ENCODE results near the gene NAA50.

Gene NAA50

DNA sequence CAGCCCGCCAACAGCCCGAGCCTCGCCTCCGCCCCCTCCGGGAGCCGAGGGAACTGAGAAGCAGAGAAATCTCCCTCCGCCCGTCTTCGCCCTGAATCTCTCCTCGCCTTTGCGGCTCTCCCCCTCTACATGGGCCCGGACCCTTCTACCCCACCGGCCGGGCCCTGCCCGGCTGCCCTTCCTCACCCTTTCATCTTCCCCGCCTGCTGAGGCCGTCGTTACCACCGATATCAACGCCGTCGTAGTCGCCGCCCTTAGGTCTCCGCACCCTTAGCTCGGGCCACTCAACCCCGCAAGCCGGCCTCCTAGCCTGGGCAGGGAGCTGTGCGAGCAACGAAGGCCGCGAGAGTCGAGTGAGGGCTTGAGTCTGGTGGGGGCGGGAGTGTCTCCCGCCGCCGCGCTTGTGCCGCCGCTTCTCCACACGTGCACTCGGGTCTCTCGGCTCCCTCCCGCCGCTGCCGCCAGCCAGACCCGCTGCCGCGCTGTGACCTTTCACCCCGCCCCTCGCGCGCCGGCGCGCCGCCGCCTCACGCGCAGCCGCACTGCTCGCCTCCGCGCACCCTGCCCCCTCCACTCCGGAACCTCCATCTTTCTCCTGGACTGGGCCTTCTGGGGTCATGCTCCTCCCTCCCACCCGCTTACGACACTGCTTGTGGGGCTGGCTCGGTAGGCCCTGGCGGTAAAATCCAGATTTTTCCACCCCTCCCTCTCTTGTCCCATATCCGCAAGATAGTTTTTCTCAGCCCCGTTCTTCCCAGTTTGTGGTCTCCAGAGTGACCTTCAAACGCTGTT is at the start of gene NAA50:
Gene NAA50 (minus strand): TSS at position 494 of the 792 bp plus-strand sequence. CDS start 300 bp downstream, at position 194.
- peaks cover 3% of the 10 kb centered on the region; the same call in 1 of the 2 replicates for H3K36me3 ChIP-seq
- TF ChIP-seq Cebpa-rat (IDR thresholded peaks at IDR 0.05), result no peak
- H3K9me3 ChIP-seq, result no peaks in the 10 kb centered on the region
- H3K9ac ChIP-seq, result peak within 1 kb of the TSS; percentile 87
- peak within 1 kb of the TSS; percentile 86 for H3K4me3 ChIP-seq
- peaks cover 46% of the 10 kb centered on the region for H4K20me1 ChIP-seq
- peak within 1 kb of the TSS; percentile 98 for H3K27ac ChIP-seq
- H3K4me1 ChIP-seq, result peaks cover 53% of the 10 kb centered on the region
- no peaks in the 10 kb centered on the region for H3K27me3 ChIP-seq
- H3K4me2 ChIP-seq, result peak within 1 kb of the TSS; percentile 87

DNA sequence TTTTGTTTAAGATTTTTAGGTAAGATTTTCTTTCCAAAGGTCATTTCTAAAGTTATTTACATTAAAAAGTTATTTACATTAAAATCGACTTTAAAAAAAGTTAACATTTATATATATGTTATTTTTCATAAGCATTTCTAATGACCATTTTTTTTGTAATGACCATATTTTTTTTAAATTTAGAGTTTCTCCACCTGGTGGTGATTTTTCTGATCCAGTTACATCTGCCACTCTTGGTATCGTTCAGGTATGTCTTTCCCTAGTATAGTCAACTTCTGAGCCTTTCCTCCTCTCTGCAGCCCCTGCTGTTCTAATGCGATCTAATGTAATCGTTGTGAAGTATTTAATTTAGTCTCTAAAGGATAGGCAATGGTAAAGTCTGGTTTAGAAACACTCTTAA is 49.6 kb upstream of the NAA50 start:
- Histone ChIP-seq H3K9ac (no peak overlapping the region), H4K20me1 (no peaks in the 10 kb centered on the region), H3K36me3 (peaks cover 38% of the 10 kb centered on the region), H3K4me2 (no peak overlapping the region), H3K4me1 (no peaks in the 10 kb centered on the region), H3K9me3 (no peaks in the 10 kb centered on the region), H3K27me3 (no peaks in the 10 kb centered on the region), H3K27ac (no peak overlapping the region), H3K4me3 (no peak overlapping the region)
- no peak for TF ChIP-seq Cebpa-rat (IDR thresholded peaks at IDR 0.05)

DNA sequence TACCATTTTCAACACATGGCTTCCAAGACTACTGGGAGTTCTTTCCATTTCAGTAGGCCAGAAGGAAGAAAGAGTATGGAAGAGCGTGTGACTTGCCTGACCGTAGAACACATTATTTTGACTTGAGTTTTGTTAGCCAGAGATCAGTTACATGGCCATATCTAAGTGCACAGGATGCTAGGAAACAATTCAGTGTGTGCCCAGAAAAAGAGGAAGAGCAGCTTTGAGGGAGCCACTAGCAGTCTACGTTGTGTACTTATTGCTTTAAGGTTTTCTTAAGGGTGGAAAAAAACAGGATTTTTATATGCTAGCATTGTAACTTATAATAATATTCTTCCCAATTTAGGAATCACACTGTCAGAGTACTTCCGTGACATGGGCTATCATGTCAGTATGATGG is 48.5 kb upstream of the NAA50 start:
- H3K4me1 ChIP-seq, result no peaks in the 10 kb centered on the region
- no peak overlapping the region for H3K9ac ChIP-seq
- no peaks in the 10 kb centered on the region for H3K27me3 ChIP-seq
- H3K4me2 ChIP-seq, result no peak overlapping the region
- peaks cover 37% of the 10 kb centered on the region for H3K36me3 ChIP-seq
- no peak overlapping the region for H3K4me3 ChIP-seq
- H3K9me3 ChIP-seq, result no peaks in the 10 kb centered on the region
- no peaks in the 10 kb centered on the region for H4K20me1 ChIP-seq
- TF ChIP-seq Cebpa-rat (IDR thresholded peaks at IDR 0.05), result no peak
- no peak overlapping the region for H3K27ac ChIP-seq

DNA sequence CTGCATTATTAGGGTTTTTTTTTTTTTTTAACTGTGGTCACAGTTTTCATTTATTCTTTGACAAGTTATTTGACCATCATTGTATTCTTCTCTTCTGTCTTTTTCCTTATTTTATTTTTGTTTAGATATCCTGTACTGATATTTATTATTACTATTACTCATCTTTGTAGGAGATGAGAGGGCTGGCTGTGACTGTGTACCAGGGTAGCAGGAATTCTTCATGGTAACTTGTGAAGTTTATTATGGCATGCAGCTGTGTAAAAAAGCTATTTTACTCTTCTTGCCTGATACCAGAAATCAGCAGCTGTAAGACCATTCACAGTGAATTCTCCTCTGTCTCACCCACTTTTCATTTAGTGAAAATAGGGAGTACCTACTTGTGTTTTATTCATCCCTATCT is 45.3 kb upstream of the NAA50 start:
- no peaks in the 10 kb centered on the region for H3K27me3 ChIP-seq
- no peak overlapping the region for H3K9ac ChIP-seq
- no peak for TF ChIP-seq Cebpa-rat (IDR thresholded peaks at IDR 0.05)
- no peaks in the 10 kb centered on the region for H4K20me1 ChIP-seq
- H3K4me1 ChIP-seq, result peaks cover 10% of the 10 kb centered on the region
- no peaks in the 10 kb centered on the region for H3K9me3 ChIP-seq
- H3K27ac ChIP-seq, result no peak overlapping the region
- H3K36me3 ChIP-seq, result peaks cover 44% of the 10 kb centered on the region
- H3K4me2 ChIP-seq, result no peak overlapping the region
- H3K4me3 ChIP-seq, result no peak overlapping the region

DNA sequence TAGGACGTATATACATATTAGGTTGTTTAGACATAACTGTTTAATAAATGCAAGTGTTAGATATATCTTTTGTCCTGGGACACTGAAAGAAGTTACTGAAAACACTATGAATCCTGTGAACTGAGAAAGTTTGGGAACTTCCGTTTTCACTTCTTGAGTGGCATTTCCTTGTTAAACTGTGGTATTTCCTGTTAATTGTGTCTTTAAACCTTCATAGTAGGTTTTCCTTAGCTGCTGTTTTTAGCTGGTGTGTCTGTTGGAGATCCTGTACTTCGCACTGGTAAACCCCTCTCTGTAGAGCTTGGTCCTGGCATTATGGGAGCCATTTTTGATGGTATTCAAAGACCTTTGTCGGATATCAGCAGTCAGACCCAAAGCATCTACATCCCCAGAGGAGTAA is 37.9 kb upstream of the NAA50 start:
- H3K36me3 ChIP-seq, result peaks cover 27% of the 10 kb centered on the region
- no peak overlapping the region for H3K4me3 ChIP-seq
- no peak overlapping the region for H3K9ac ChIP-seq

DNA sequence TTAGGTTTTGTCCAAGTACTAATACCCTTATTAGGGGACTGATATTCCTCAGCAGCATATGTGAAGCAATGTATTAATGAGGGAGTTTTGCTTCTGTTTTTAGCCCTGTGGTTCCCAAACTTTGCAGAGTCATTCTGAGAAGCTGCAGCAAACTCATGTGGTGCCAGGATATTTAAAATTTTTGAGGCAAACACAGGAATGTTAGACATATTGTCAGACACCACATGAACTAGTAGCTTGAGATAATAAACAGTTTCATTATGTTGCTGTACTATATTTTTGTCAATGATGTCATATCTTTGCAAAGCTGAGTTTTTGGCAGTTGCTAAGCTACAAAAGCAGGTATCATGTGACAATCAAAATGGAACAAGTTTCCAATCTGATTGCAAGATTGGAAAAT is 37.4 kb upstream of the NAA50 start:
- H3K27ac ChIP-seq, result no peak overlapping the region

More for the DNA sequence above, 37.9 kb upstream of the NAA50 start:
- Histone ChIP-seq H3K4me1 (peaks cover 23% of the 10 kb centered on the region), H3K27me3 (no peaks in the 10 kb centered on the region), H3K9me3 (no peaks in the 10 kb centered on the region), H4K20me1 (no peaks in the 10 kb centered on the region), H3K27ac (0 out of 2 replicates have a peak overlapping the region, but pooled peaks have one; percentile 2), H3K4me2 (peak overlapping the region; percentile 68)
- no peak for TF ChIP-seq Cebpa-rat (IDR thresholded peaks at IDR 0.05)

DNA sequence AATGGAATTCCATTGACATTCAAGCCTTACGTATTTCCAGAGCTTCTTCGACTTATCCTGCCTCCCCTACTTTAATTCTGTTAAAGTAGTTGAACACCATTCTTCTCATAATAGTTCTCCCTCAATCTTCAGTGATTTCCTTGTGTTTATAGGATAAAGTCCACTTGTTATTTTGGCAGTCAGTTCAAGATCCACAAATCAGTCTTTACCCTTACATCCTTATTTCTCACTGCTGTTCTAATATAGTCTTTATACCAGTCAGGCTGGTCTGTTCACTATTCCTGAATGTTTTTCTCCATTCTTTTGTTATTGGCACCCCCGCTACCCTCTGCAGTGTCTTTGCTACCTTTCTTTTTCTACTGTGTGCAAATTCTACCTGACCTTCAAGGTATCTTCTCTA is 30.5 kb upstream of the NAA50 start:
- Histone ChIP-seq H3K4me1 (peaks cover 8% of the 10 kb centered on the region; the same call in 1 of the 2 replicates), H3K27me3 (no peaks in the 10 kb centered on the region), H3K9me3 (no peaks in the 10 kb centered on the region), H3K27ac (no peak overlapping the region), H4K20me1 (no peaks in the 10 kb centered on the region), H3K36me3 (no peaks in the 10 kb centered on the region), H3K4me2 (no peak overlapping the region), H3K4me3 (no peak overlapping the region), H3K9ac (no peak overlapping the region)
- TF ChIP-seq Cebpa-rat (IDR thresholded peaks at IDR 0.05), result no peak

More for the DNA sequence above, 37.4 kb upstream of the NAA50 start:
- Histone ChIP-seq H4K20me1 (no peaks in the 10 kb centered on the region), H3K36me3 (peaks cover 22% of the 10 kb centered on the region), H3K9ac (no peak overlapping the region), H3K27me3 (no peaks in the 10 kb centered on the region), H3K4me2 (peak overlapping the region; percentile 68), H3K4me1 (peaks cover 18% of the 10 kb centered on the region), H3K9me3 (no peaks in the 10 kb centered on the region), H3K4me3 (no peak overlapping the region)
- no peak for TF ChIP-seq Cebpa-rat (IDR thresholded peaks at IDR 0.05)

DNA sequence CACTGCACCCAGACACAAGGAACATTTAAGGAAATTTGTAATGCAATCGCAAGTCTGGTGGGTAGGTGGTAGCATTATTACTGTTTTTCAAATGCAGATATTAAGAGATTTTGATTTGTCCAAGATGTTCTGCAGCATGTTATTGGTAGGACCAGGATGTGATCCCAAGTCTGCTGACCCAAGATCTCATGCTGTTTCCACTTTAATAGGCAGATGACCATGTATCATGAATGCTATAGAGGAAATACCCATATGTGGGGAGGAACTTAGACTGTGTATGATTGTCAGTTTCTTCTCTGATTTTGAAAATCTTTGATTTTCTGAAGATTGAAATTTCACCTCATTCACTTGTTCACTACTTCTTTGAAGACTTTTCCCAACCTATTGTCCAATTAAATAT is 29.5 kb upstream of the NAA50 start:
- Histone ChIP-seq H3K9me3 (no peaks in the 10 kb centered on the region), H4K20me1 (no peaks in the 10 kb centered on the region), H3K27ac (no peak overlapping the region), H3K4me3 (no peak overlapping the region), H3K4me2 (no peak overlapping the region), H3K36me3 (no peaks in the 10 kb centered on the region), H3K4me1 (peaks cover 8% of the 10 kb centered on the region; the same call in 1 of the 2 replicates), H3K27me3 (no peaks in the 10 kb centered on the region), H3K9ac (no peak overlapping the region)
- TF ChIP-seq Cebpa-rat (IDR thresholded peaks at IDR 0.05), result no peak

DNA sequence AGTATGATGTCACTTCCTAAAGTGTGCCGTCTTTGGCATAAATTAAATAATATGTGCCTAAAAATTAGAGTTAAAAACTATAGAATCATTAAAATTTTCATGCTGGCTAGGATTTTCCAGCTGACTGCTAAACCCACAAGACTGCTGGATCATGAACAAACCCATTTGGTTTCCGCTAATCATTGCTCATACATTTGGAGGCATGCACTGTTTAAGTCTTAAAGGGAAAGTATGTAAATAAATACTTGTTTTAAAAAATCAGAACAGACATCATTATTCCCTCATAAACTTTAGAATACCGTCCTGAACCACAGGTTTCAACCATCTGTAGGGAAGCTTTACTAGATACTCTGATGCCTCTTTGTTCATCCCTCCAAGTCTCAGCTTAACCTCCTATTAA is 27.3 kb upstream of the NAA50 start:
- no peaks in the 10 kb centered on the region for H3K36me3 ChIP-seq
- no peak overlapping the region for H3K4me2 ChIP-seq
- no peaks in the 10 kb centered on the region for H4K20me1 ChIP-seq
- H3K27me3 ChIP-seq, result no peaks in the 10 kb centered on the region
- no peak for TF ChIP-seq Cebpa-rat (IDR thresholded peaks at IDR 0.05)
- no peak overlapping the region for H3K4me3 ChIP-seq
- no peaks in the 10 kb centered on the region for H3K9me3 ChIP-seq
- no peak overlapping the region for H3K9ac ChIP-seq
- H3K27ac ChIP-seq, result no peak overlapping the region
- peaks cover 8% of the 10 kb centered on the region; the same call in 1 of the 2 replicates for H3K4me1 ChIP-seq

DNA sequence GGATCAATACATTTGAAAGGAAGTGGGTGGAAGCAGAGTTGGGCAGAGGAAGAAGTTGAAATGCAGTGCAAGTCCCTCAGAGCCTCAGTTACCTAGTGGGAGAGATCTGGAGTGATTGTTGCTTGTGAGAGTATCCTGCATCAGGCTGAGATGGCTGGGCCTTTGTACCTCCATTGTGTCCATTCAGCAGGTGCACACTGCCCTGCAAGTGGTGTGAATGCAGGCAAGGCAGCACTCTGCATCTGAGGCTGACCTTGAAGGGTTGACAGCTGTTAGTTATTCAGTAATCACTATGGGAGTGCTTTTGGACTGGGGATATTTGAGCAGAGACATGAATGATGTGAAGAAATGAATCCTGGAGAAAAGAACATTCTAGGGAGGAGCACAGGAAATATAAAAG is 25.9 kb upstream of the NAA50 start:
- no peak for TF ChIP-seq Cebpa-rat (IDR thresholded peaks at IDR 0.05)
- H3K36me3 ChIP-seq, result no peaks in the 10 kb centered on the region
- no peak overlapping the region for H3K4me2 ChIP-seq
- H4K20me1 ChIP-seq, result no peaks in the 10 kb centered on the region
- H3K27ac ChIP-seq, result no peak overlapping the region
- peaks cover 8% of the 10 kb centered on the region; the same call in 1 of the 2 replicates for H3K4me1 ChIP-seq
- H3K27me3 ChIP-seq, result no peaks in the 10 kb centered on the region
- no peak overlapping the region for H3K9ac ChIP-seq
- H3K4me3 ChIP-seq, result no peak overlapping the region
- no peaks in the 10 kb centered on the region for H3K9me3 ChIP-seq
